ENCODE data around the gene ZDHHC11B.
"Not testable (repeated sequence)": the region's sequence is repeated elsewhere in the genome, so short reads cannot be mapped to it uniquely, and the experiment has no call there.

Gene ZDHHC11B

DNA sequence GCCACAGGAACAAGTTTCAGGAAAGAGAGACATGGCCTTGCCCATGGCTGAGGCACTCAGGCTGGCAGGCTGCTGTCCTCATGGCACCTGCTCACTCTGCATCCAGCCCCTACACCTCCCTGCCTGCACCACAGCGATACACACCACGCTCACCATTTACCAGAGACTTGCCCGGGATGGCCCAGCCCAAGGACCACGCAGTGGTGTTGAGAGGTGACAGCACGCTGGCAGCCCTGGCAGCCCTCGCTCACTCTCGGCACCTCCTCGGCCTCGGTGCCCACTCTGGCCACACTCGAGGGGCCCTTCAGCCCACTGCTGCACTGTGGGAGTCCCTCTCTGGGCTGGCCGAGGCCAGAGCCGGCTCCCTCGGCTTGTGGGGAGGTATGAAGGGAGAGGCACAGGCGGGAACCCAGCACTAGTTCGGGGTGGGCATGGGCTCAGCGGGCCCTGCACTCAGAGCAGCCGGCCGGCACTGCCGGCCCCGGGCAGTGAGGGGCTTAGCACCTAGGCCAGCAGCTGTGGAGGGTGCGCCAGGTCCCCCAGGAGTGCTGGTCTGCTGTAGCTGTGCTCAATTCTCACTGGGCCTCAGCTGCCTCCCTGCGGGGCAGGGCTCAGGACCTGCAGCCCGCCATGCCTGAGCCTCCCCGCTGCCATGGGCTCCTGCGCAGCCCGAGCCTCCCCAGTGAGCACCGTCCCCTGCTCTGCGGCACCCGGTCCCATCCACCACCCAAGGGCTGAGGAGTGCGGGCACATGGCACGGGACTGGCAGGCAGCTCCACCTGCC, 20.3 kb downstream of the ZDHHC11B start:
- peaks cover 8% of the 10 kb centered on the region for H3K27me3 ChIP-seq (ENCODE audit: insufficient read depth, insufficient read length)
- H3K36me3 ChIP-seq (ENCODE audit: insufficient read depth, insufficient read length, low read length), result no peaks in the 10 kb centered on the region
- H3K9me3 ChIP-seq (ENCODE audit: insufficient read depth, low read length), result peaks cover 10% of the 10 kb centered on the region; the same call in 1 of the 2 replicates
- no peak for DNase-seq (ENCODE audit: low read depth, low spot score)
- H3K4me1 ChIP-seq (ENCODE audit: insufficient read depth, insufficient read length), result peaks cover 3% of the 10 kb centered on the region
- H3K9ac ChIP-seq (ENCODE audit: insufficient read length, low read depth), result no peak overlapping the region
- H3K4me3 ChIP-seq (ENCODE audit: insufficient read length, low read depth), result no peak overlapping the region
- no peak for TF ChIP-seq SUZ12 (IDR thresholded peaks at IDR 0.05; ENCODE audit: extremely low read depth, insufficient read depth, insufficient read length)
- no peak for TF ChIP-seq ZNF274 (IDR thresholded peaks at IDR 0.05; ENCODE audit: low read depth, low read length)
- TF ChIP-seq YY1 (IDR thresholded peaks at IDR 0.05; ENCODE audit: insufficient read depth, insufficient read length), result no peak

DNA sequence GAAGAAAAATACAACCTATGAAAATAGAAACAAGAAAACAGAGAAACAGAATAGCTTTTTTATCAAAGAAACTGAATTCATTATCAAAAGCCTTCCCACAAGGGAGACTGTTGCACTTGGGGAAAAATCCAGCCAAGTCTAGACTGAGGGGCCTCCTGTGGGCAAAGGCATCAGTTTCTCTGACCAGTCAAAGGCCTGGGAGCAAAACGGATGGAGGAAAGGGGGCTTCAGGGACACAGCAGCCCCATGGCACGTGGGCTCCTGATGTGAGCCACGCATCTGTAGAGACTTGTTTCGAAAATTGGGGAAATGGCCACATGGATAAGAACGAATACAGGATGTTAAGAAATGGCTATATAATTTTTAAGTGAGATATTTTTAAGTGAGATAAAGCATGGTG, 21.1 kb downstream of the ZDHHC11B start:
- no peak for TF ChIP-seq SUZ12 (IDR thresholded peaks at IDR 0.05; ENCODE audit: extremely low read depth, insufficient read depth, insufficient read length)
- no peak for TF ChIP-seq ZNF274 (IDR thresholded peaks at IDR 0.05; ENCODE audit: low read depth, low read length)
- no peak for TF ChIP-seq YY1 (IDR thresholded peaks at IDR 0.05; ENCODE audit: insufficient read depth, insufficient read length)
- Histone ChIP-seq H3K9me3 (ENCODE audit: insufficient read depth, low read length) (peaks cover 10% of the 10 kb centered on the region; the same call in 1 of the 2 replicates), H3K9ac (ENCODE audit: insufficient read length, low read depth) (no peak overlapping the region), H3K4me1 (ENCODE audit: insufficient read depth, insufficient read length) (peaks cover 5% of the 10 kb centered on the region), H3K4me3 (ENCODE audit: insufficient read length, low read depth) (no peak overlapping the region), H3K36me3 (ENCODE audit: insufficient read depth, insufficient read length, low read length) (no peaks in the 10 kb centered on the region), H3K27me3 (ENCODE audit: insufficient read depth, insufficient read length) (peaks cover 8% of the 10 kb centered on the region)
- no peak for DNase-seq (ENCODE audit: low read depth, low spot score)

DNA sequence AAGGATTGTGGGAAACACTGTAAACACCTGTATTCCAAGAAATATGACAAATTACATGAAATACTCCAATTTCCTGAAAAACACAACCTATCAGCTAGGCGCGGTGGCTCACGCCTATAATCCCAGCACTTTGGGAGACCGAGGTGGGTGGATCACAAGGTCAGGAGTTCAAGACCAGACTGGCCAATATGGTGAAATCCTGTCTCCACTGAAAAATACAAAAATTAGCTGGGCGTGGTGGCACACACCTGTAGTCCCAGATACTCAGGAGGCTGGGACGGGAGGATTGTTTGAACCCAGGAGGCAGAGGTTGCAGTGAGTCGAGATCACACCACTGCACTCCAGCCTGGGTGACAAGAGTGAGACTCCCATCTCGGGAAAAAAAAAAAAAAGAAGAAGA, 21.5 kb downstream of the ZDHHC11B start:
- peaks cover 10% of the 10 kb centered on the region; the same call in 1 of the 2 replicates for H3K9me3 ChIP-seq (ENCODE audit: insufficient read depth, low read length)
- not testable (repeated sequence) for H3K36me3 ChIP-seq (ENCODE audit: insufficient read depth, insufficient read length, low read length); H3K4me1 ChIP-seq (ENCODE audit: insufficient read depth, insufficient read length); H3K9ac ChIP-seq (ENCODE audit: insufficient read length, low read depth); DNase-seq (ENCODE audit: low read depth, low spot score); H3K4me3 ChIP-seq (ENCODE audit: insufficient read length, low read depth); H3K27me3 ChIP-seq (ENCODE audit: insufficient read depth, insufficient read length)

DNA sequence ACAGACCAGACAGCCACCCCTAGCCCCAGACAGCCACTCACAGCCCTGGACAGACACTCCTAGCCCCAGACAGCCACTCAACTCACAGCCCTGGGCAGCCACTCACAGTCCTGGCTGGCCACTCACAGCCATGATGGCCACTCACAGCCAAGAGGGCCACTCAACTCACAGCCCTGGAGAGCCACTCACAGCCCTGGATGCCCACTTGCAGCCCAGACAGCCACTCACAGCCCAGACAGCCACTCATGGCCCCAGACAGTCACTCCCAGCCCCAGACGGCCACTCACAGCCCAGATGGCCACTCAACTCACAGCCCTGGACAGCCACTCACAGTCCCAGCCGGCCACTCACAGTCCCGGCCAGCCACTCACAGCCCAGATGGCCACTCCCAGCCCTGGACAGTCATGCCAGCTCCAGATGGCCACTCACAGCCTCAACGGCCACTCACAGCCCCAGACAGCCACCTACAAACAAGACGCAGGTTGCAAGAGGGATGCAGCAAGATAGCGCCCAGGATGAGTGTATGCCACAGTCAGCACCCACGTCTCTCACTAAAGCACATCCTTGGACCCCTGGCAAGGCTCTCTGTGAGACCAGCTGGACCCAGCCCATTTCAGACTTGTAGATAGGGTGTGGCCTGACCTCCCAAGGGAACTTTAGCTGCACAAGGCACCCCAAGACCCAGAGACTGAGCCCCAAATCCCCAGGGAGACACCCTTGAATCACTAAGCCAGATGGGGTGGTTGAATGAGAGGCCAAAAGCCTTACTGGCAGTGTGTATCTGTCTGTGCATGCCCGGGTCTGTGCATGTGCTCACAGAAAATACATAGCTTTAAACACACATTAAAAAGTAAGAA, 22.4 kb downstream of the ZDHHC11B start:
- Histone ChIP-seq H3K9me3 (ENCODE audit: insufficient read depth, low read length) (peaks cover 10% of the 10 kb centered on the region; the same call in 1 of the 2 replicates), H3K4me1 (ENCODE audit: insufficient read depth, insufficient read length) (peaks cover 15% of the 10 kb centered on the region), H3K4me3 (ENCODE audit: insufficient read length, low read depth) (no peak overlapping the region), H3K36me3 (ENCODE audit: insufficient read depth, insufficient read length, low read length) (no peaks in the 10 kb centered on the region), H3K27me3 (ENCODE audit: insufficient read depth, insufficient read length) (peaks cover 8% of the 10 kb centered on the region), H3K9ac (ENCODE audit: insufficient read length, low read depth) (no peak overlapping the region)
- DNase-seq (ENCODE audit: low read depth, low spot score), result no peak
- TF ChIP-seq SUZ12 (IDR thresholded peaks at IDR 0.05; ENCODE audit: extremely low read depth, insufficient read depth, insufficient read length) (no peak), ZNF274 (IDR thresholded peaks at IDR 0.05; ENCODE audit: low read depth, low read length) (no peak), YY1 (IDR thresholded peaks at IDR 0.05; ENCODE audit: insufficient read depth, insufficient read length) (no peak)

DNA sequence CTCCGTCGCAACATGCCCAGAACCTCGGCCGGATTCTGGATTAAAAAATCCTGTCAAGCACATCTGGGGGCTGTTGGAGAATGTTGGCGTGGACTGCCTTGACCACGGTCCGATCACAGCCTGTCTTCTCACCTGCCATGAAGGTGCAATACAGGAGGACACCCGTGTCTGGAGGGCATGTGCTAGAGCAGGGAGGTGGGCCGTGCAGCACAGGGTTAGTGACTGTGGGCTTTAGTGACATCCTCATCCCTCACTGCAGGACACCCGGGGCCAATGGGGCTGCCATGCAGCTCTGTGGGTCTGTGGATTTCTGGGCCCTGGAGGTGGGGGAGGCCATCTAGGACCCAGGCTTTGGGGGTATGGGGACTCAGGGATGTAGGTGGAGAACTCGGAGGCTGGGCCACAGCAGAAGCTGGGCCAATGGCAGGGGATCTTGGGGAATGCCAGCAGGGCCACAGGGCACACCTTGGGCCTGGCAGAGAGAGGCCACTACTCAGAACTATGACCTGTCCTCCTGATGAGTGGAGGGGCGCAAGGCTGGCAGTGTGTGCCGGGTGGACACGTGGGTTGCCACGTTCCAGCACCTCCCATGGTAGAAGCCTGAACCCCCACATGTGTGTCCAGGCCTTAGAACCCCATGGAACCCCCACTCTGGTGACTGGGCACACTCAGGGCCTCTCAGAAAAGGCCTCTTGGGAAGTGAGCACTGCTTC, 23.3 kb downstream of the ZDHHC11B start:
- H3K4me3 ChIP-seq (ENCODE audit: insufficient read length, low read depth), result no peak overlapping the region
- peaks cover 16% of the 10 kb centered on the region for H3K4me1 ChIP-seq (ENCODE audit: insufficient read depth, insufficient read length)
- peaks cover 10% of the 10 kb centered on the region; the same call in 1 of the 2 replicates for H3K9me3 ChIP-seq (ENCODE audit: insufficient read depth, low read length)
- H3K36me3 ChIP-seq (ENCODE audit: insufficient read depth, insufficient read length, low read length), result no peaks in the 10 kb centered on the region
- DNase-seq (ENCODE audit: low read depth, low spot score), result no peak
- peaks cover 8% of the 10 kb centered on the region for H3K27me3 ChIP-seq (ENCODE audit: insufficient read depth, insufficient read length)
- H3K9ac ChIP-seq (ENCODE audit: insufficient read length, low read depth), result no peak overlapping the region
- TF ChIP-seq SUZ12 (IDR thresholded peaks at IDR 0.05; ENCODE audit: extremely low read depth, insufficient read depth, insufficient read length) (no peak), ZNF274 (IDR thresholded peaks at IDR 0.05; ENCODE audit: low read depth, low read length) (no peak), YY1 (IDR thresholded peaks at IDR 0.05; ENCODE audit: insufficient read depth, insufficient read length) (no peak)

DNA sequence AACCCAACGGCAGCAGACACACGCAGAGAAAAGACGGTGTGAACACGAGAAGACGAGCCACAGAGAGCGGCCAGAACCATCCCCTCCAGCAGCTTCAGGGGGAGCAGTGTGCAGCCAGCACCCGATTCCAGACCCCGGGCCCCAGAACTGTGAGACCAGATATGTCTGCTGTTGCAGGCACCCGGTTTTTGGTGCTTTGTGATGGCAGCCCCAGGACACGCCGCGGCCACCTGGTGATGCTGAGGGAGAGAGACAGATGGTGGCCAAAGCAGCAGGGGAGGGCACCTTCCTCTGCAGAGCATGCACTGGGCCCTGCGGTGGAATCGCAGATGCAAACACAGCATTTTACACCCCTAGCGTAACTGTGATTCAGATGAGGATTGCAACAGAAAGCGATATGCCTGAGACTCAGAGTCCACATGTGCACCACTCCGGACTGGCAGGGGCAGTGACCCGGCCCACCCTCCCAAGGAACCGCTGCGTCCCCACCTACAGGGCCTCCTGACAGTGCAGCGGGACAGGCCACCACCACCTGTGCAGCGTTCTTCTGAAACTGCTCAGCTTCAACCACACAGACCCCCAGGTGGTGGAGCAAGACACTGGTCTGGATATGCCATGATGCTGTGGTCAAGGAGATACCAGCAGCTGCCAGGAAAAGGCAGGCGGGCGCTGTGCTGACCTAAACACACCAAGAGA, 24.0 kb downstream of the ZDHHC11B start:
- peaks cover 10% of the 10 kb centered on the region; the same call in 1 of the 2 replicates for H3K9me3 ChIP-seq (ENCODE audit: insufficient read depth, low read length)
- DNase-seq (ENCODE audit: low read depth, low spot score), result no peak
- TF ChIP-seq ZNF274 (IDR thresholded peaks at IDR 0.05; ENCODE audit: low read depth, low read length) (no peak), SUZ12 (IDR thresholded peaks at IDR 0.05; ENCODE audit: extremely low read depth, insufficient read depth, insufficient read length) (no peak), YY1 (IDR thresholded peaks at IDR 0.05; ENCODE audit: insufficient read depth, insufficient read length) (no peak)
- H3K4me1 ChIP-seq (ENCODE audit: insufficient read depth, insufficient read length), result peaks cover 19% of the 10 kb centered on the region
- H3K36me3 ChIP-seq (ENCODE audit: insufficient read depth, insufficient read length, low read length), result no peaks in the 10 kb centered on the region
- no peak overlapping the region for H3K4me3 ChIP-seq (ENCODE audit: insufficient read length, low read depth)
- no peak overlapping the region for H3K9ac ChIP-seq (ENCODE audit: insufficient read length, low read depth)
- H3K27me3 ChIP-seq (ENCODE audit: insufficient read depth, insufficient read length), result peaks cover 8% of the 10 kb centered on the region
